HL-60/S4 (cell line): ENCODE results near the gene HOXC9.

Experiments
- in situ Hi-C: fragments of 300-500 bp; cut with MboI; formaldehyde crosslinking; loops from 2 replicates; pipeline ENCODE4 v1.14.3; 2022; ENCODE audit warnings: low sequenced_read_pairs

The HOXC9 gene

DNA sequence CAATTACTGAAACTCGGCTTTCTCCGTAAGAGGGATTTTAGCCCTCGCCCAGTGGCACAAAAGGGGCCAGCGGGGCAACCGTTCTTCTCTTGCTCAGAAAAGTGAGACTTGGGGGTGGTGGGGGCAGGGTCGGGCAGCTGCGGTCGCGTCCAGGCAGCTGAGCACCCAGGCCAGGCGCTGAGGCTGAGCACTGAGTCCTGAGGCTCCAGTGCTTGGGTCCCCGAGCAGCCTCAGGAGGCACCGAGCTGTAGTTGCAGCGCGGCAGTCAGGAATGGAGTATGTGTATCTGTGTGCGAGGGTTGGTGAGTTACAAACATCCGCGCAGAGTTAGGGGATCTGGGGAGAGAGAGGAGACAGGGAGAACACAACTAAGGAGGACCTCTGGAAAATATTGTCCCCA, 24.2 kb downstream of the HOXC9 start:
- in situ Hi-C loops: loop anchor here (10.0 kb wide), 1 partner anchor 171 kb away; no protein-coding TSS in a partner anchor

- in situ Hi-C loops: loop anchor here (10.0 kb wide), 1 partner anchor 170 kb away; no protein-coding TSS in a partner anchor
Measured at GRCh38 chr12:54024581-54025305, 24.8 kb downstream of the HOXC9 start.

DNA sequence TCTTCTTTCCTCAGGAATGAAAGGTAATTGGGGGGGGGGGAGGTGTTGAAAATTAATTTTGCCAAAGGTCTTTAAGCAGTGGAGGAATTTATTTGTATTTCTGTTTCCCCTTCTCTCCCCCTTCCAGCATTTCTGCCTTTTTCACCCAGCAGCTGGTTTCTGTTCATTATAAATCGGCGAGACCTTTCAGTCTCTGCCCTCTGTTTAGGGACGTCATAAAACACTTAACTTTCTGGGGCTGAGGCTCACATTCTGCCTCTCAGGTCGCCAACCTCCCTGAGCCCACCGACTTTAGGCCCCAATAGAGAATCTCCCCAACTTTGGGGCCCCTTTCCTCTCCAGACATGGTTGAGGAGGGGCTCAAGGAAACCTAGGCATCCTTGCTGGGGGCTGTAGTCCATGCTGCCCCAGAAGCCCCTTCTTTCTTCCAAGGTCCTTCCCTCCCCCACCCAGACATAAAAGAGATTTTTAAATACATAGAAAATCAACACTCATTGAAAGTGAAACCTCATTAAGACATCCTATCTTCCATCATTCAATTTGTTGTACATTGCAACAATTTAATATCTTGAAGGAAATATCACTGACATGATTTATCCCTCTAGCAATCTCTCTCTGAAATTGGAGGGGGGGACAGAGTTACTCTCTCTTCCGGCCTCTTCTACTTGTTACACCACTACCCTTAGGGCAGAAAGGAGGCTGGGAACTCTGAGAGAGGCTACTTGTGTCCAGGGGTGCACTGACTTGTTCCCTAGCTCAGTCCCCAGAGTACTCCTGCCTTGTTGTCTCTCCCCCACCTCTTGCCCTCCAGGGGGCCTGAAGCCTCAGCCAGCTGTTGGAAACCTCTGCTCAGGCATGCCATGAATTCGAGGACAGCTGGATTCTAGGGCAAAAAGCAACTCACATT, 25.8 kb downstream of the HOXC9 start:
- in situ Hi-C loops: loop anchor here (10.0 kb wide), 1 partner anchor 169 kb away; no protein-coding TSS in a partner anchor

DNA sequence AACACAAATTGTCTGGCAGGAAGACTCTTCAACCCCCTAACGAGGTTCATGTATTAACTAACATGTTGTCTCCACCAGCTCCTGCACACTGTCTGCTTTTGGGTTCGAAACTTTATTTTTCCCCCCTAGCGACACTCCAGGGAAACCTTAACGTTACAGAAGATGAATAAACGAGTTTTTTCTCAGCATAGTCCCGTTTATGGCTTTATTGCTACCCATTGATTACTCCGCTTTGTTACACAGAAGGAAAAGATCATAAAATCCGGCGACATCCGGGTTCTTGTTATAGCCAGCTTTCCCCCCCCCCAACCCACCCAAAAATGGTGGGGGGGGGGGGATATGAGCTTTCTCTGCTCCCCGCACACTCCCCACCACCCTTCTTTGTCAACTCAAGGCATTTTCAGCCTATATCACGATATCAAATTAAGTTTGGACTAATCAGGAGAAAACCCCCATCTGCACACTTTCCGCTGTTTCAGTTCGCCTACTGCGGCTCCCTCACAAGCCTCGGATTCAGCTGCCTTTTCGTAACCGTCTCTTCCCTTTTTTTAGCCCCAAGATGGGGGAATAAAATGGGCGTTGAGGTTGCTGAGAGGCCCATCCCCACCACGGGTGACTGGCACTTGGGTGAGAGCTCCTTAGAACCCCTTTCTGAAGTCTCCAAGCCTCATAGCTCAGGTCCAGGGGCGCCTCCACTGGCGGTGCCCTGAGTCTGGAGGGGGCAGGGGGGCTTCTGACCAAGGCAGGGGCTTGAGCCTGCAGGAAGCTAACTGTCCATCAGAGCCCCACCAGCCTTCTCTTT, 26.9 kb downstream of the HOXC9 start:
- in situ Hi-C loops: loop anchor here (10.0 kb wide), 1 partner anchor 168 kb away; no protein-coding TSS in a partner anchor

DNA sequence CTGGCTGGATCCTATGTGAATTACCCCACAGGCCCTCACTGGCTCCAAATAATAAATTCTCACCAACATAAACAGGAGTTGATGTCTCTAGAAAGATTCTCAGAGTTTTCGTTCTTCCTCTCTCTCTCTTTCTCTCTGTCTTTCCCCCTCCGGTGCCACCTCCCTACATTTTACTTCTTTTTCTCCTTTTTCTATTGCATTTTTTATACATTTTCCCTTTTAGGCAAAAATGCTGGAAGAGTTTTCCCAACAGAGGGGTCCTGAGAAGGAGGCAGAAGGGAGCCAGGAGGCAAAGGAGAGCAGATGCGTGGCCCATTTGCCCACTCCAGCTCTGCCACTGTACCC, 27.5 kb downstream of the HOXC9 start:
- in situ Hi-C loops: loop anchor here (10.0 kb wide), 1 partner anchor 167 kb away; no protein-coding TSS in a partner anchor

DNA sequence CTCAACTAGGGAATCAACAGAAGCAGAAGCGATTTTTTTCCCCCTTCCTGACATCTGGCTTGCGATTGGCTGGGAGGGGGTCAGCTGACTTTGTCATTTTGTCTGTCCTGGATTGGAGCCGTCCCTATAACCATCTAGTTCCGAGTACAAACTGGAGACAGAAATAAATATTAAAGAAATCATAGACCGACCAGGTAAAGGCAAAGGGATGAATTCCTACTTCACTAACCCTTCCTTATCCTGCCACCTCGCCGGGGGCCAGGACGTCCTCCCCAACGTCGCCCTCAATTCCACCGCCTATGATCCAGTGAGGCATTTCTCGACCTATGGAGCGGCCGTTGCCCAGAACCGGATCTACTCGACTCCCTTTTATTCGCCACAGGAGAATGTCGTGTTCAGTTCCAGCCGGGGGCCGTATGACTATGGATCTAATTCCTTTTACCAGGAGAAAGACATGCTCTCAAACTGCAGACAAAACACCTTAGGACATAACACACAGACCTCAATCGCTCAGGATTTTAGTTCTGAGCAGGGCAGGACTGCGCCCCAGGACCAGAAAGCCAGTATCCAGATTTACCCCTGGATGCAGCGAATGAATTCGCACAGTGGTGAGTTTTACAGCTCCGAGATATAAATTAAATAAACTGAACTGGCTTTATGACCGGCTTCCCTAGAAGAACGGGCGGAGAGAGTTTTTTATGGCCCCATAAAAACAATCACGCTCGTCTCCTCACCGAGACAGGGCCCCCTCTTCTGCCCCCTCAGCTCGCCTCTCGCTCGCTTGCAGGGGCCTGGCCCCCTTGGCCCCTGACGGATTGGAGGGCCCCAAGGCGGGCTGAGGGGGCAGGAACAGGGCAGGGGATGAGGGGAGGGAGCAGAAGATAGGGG, 28.6 kb downstream of the HOXC9 start, which contains the start of gene HOXC6:
TSS of gene HOXC6 (plus strand) at position 127 of the 888 bp plus-strand sequence. CDS start at position 209, 82 bp downstream.
- in situ Hi-C loops: loop anchor here (10.0 kb wide), 1 partner anchor 166 kb away; no protein-coding TSS in a partner anchor

- in situ Hi-C loops: loop anchor here (10.0 kb wide), 1 partner anchor 165 kb away; no protein-coding TSS in a partner anchor
Measured at GRCh38 chr12:54029529-54030441, 29.8 kb downstream of the HOXC9 start.

DNA sequence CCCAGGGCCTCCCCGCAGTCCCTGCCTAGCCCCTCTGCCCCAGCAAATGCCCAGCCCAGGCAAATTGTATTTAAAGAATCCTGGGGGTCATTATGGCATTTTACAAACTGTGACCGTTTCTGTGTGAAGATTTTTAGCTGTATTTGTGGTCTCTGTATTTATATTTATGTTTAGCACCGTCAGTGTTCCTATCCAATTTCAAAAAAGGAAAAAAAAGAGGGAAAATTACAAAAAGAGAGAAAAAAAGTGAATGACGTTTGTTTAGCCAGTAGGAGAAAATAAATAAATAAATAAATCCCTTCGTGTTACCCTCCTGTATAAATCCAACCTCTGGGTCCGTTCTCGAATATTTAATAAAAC, 30.5 kb downstream of the HOXC9 start:
- in situ Hi-C loops: no loop called here

GRCh38 chr12:54030889-54031471, 31.0 kb downstream of the HOXC9 start:
- in situ Hi-C loops: no loop called here

DNA sequence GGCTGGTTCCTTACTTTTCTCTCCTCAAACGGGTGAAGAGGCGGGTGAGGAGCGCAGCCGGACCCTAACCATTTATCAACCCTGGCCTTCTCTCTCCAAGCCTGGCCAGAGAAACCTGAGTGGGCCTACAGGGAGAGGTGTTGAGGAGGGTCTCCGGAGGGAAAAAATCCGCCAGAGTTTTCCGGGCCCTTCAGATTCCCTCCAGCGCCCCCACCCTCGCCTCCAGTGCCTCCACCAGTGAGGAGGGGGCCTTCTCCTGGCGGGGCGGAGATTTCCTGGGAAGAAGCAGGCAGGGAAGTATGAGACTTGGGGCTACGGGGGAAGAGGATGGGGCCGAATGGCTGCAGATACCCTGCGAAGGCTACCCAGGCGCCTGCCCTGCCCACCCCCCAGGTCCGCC, 31.5 kb downstream of the HOXC9 start:
- in situ Hi-C loops: no loop called here

- in situ Hi-C loops: no loop called here
Measured at GRCh38 chr12:54032086-54032619, 32.2 kb downstream of the HOXC9 start.

DNA sequence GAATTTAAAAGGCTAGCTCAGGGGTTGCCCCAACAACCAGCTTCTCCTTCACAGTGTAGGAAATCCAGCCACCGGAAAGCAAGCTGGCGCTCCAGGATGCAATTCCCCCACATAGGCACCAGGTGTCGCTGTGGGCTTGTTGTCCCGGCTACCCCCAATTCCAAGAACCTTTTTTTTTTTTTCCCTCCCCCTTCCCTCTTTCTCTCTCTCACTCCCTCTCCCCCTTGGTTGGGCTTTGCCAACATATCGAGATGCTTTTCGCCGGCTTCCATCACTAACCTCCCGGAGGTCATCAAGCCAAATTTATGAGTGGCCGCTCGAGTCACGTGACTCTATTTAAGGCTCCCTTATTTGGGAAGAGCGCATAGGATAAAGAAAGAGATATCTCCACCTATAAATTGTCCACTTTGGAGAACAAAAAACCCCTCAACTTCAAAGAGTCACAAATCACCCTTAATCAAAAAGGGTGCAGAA, 32.7 kb downstream of the HOXC9 start, which contains the start of gene HOXC5:
TSS of gene HOXC5 (plus strand) at position 424 of the 474 bp plus-strand sequence. CDS start 73 bp downstream, outside the sequence.
- in situ Hi-C loops: no loop called here

- in situ Hi-C loops: no loop called here
Measured at GRCh38 chr12:54033106-54033979, 33.4 kb downstream of the HOXC9 start.

DNA sequence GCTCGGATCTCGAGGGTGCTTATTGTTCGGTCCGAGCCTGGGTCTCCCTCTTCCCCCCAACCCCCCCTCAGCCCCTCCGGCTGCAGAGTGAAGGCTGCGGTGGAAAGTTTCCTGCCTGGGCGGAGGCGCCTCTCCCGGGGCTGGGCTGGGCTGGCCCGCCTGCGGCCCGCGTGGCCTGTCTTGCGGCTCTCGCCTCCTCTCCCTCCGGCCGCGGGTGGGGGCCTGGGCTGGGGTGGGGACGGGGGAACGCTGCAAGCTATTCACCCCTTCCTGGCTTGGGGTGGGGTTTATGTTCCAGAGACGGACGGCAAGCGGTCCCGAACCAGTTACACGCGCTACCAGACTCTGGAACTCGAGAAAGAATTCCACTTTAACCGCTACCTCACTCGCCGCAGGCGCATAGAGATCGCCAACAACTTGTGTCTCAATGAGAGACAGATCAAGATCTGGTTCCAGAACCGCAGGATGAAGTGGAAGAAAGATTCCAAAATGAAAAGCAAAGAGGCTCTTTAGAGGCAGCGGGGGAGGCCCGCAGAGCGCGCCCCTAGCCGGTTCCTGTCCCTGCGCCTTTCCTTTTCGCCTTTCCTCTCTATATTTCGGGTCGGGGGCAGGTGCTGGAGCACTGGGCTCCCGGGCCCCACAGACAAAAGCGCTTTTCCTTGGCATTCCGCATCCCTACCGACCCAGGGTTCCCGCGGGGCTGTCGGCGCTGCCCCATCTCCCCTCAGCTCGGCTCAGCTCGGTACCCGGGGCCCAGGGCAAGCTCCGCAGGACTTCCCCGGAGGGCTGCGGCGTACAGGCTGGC, 34.2 kb downstream of the HOXC9 start:
- in situ Hi-C loops: no loop called here

DNA sequence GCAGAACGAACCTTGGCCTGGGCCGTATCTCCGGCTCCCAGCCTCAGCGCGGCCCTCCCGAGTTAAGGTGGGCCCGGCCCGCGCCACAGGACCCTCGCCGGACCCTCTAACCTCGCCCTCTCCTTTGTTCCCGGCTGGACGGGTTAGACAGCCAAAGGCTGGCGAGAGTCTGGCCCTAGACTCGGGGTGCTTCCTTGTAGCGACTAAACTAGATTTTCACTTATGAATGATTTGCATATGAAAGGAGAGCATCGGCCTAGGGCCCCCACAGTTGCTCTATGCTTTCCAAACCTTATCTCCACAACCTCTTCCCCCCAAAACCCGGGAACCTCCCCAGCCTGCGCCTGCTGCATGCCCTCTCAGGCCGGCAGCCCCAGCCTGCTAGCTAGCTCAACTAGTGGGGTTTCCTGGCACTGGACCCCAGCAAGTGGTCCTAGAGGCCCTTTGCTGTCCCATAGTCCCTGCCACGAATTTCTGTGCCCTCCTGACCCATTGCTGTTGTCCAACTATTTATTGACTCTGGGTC, 34.9 kb downstream of the HOXC9 start:
- in situ Hi-C loops: no loop called here
